BE2C (cell line): Measurements from ENCODE around the gene FIBCD1.

Experiments
- DNase-seq: peaks from one replicate; pipeline ENCODE4 v3.0.0-alpha.2; 2020
- H3K27me3 ChIP-seq: fragments of 250-450 bp; sonication (Bioruptor Pico); 2 replicates; pipeline ENCODE4 v1.5.1; 2020; ENCODE audit warnings: mild to moderate bottlenecking
- H3K36me3 ChIP-seq: fragments of 250-450 bp; sonication (Bioruptor Pico); 2 replicates; pipeline ENCODE4 v1.5.1; 2020; ENCODE audit warnings: mild to moderate bottlenecking
- H3K4me1 ChIP-seq: fragments of 250-450 bp; sonication (Bioruptor Pico); 2 replicates; pipeline ENCODE4 v1.5.1; 2020
- H3K4me3 ChIP-seq: 2 replicates; pipeline ENCODE4 v1.5.1; 2011; ENCODE audit warnings: low read depth, low read length
- H3K9me3 ChIP-seq: fragments of 250-450 bp; sonication (Bioruptor Pico); 2 replicates; pipeline ENCODE4 v1.5.1; 2020
- TF ChIP-seq, protein P1 (sequence below): IDR thresholded peaks from 2 replicates; pipeline ENCODE4 v1.5.1; 2012; ENCODE audit warnings: mild to moderate bottlenecking, low read depth, low read length

The FIBCD1 gene

DNA sequence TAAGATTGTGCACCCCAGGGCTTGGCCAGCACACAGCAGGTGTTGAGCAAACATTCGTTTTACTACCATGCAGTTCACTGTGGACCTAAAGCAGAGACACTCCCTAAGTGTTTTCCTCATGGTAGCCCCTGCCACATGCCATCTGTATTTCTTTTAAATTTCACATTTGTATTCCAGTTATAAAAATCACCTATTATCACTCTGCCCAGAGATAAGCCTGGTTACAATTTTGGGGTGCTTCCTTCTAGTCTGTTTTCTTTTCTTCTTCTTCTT, 10.9 kb upstream of the FIBCD1 start:
- Histone ChIP-seq H3K36me3 (no peaks in the 10 kb centered on the region), H3K4me3 (no peak overlapping the region), H3K9me3 (no peaks in the 10 kb centered on the region), H3K4me1 (no peaks in the 10 kb centered on the region), H3K27me3 (no peaks in the 10 kb centered on the region; the same call in 1 of the 2 replicates)
- TF ChIP-seq, protein P1, sequence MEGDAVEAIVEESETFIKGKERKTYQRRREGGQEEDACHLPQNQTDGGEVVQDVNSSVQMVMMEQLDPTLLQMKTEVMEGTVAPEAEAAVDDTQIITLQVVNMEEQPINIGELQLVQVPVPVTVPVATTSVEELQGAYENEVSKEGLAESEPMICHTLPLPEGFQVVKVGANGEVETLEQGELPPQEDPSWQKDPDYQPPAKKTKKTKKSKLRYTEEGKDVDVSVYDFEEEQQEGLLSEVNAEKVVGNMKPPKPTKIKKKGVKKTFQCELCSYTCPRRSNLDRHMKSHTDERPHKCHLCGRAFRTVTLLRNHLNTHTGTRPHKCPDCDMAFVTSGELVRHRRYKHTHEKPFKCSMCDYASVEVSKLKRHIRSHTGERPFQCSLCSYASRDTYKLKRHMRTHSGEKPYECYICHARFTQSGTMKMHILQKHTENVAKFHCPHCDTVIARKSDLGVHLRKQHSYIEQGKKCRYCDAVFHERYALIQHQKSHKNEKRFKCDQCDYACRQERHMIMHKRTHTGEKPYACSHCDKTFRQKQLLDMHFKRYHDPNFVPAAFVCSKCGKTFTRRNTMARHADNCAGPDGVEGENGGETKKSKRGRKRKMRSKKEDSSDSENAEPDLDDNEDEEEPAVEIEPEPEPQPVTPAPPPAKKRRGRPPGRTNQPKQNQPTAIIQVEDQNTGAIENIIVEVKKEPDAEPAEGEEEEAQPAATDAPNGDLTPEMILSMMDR, result no peak
- no peak for DNase-seq

DNA sequence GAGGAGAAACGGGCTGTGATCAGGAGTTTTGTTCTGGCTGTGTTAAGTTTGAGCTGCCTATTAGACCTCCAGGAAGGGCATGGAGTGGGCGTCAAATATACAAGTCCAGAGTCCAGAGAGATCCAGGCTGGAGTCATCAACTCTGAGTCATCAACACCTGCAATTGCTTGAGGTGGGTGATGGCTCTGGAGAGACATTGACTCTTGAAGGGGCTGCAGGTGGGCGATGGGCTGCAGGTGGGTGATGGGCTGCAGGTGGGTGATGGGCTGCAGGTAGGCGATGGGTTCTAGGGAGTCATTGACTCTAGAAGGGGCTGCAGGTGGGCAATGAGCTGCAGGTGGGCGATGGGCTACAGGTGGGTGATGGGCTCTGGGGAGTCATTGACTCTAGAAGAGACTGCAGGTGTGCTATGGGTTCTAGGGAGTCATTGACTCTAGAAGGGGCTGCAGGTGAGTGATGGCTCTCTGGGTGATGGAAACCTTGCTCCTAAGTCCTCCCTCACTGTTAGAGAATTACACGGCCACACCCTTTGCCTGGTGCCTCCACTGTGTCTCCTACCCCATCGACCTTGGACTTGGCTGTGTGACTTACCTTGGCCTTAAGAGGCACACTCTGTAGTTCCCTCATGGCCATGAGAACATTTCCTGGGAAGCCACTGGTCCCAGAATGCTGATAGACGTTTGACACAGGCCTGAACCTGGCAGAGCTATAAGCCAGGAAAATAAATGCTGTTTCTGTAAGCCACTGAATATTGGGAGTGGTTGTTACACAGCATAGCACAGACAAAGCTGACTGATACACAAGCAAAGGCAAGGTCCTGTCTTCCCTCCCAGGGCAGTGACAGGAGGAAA, 10.4 kb upstream of the FIBCD1 start:
- TF ChIP-seq, protein P1, result no peak
- no peak overlapping the region for H3K4me3 ChIP-seq
- no peak for DNase-seq
- H3K27me3 ChIP-seq, result no peaks in the 10 kb centered on the region; the same call in 1 of the 2 replicates
- H3K36me3 ChIP-seq, result no peaks in the 10 kb centered on the region
- no peaks in the 10 kb centered on the region for H3K4me1 ChIP-seq
- no peaks in the 10 kb centered on the region for H3K9me3 ChIP-seq

DNA sequence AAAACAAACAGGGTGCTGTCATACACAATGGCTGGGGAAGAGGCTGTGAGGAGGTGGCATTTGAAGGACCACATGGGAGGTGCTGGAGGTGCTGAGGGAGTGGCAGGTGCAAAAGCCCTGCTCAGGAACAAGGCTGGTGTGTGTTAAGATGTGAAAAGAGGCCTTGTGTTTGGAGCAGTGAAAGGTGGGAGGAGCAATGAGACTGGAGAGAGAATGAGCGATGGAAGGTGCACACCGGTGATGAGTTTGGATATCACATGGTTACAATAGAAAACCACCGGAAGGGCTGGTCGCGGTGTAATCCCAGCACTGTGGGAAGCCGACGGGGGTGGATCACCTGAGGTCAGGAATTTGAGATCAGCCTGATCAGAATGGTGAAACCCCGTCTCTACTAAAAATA, 9.2 kb upstream of the FIBCD1 start:
- TF ChIP-seq, protein P1, result no peak
- no peaks in the 10 kb centered on the region for H3K36me3 ChIP-seq
- H3K9me3 ChIP-seq, result no peaks in the 10 kb centered on the region
- no peaks in the 10 kb centered on the region for H3K4me1 ChIP-seq
- H3K4me3 ChIP-seq, result no peak overlapping the region
- H3K27me3 ChIP-seq, result peaks cover 1% of the 10 kb centered on the region
- no peak for DNase-seq

DNA sequence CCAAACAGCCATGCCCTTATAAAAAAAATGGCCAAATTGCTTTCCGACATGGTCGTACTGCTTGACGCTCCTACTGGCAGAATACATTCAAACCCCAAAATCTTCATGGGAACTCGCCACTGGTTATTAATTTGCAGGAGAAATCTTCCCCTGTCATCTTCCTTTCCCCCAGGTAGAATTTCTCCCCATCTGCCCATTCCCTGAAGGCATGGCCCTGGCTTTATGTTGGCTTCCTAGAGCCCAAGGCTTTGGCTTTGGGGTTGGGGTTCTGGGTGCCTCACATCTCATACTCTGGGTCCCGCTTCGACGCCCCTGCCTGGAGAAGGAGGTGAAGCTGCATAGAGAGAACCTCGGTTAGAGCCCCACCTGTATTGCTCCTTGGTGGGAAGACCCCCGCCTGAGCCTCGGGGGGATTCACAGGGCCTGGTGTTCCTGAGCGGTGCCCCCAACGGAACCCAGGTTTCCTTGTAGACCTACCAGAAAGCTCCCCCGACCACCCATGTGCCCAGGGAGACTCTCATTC, 8.6 kb upstream of the FIBCD1 start:
- H3K9me3 ChIP-seq, result no peaks in the 10 kb centered on the region
- TF ChIP-seq, protein P1, result no peak
- peaks cover 7% of the 10 kb centered on the region for H3K27me3 ChIP-seq

DNA sequence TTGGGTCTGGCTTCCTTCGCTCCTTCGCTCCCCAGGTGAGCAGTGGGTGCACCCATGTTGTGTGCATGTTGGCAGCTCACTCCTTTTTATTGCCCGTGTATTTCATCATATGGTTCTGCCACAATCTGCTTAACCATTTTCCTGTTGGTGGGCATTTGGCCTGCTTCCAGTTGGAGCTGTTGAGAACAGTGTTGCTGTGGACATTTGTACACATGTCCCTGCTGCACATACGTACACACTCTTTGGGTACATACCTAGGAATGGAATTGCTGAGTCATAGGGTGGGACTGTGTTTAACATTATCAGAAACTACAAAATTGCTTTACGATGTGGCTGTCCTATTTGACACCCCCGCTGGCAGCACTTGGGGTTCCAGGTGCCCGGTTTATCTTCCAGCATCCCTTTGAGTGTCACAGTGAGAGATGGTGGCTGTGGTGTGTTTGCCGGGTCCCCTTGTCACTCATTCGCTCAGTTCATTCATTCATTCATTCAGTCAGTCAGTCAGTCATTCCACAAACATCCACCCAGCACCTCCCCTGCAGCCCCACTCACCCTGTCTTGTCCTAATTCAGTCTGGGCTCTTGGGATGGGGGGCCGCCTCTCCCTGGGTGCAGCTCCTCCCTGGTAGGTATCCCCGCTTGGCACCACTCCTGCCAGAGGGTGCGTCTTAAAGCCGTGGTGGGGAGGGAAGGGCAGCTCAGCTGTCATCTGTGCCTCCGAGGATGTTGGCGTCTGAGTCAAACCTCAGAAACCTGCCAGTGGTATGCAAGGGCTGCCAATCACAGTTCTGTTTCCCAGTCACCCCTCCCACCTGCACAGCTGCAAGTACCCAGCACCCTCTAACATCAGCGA, 7.9 kb upstream of the FIBCD1 start:
- Histone ChIP-seq H3K4me1 (no peaks in the 10 kb centered on the region), H3K36me3 (no peaks in the 10 kb centered on the region), H3K4me3 (no peak overlapping the region), H3K27me3 (peaks cover 11% of the 10 kb centered on the region), H3K9me3 (no peaks in the 10 kb centered on the region)
- DNase-seq, result no peak
- TF ChIP-seq, protein P1, result no peak

More for the DNA sequence above, 8.6 kb upstream of the FIBCD1 start:
- no peak for DNase-seq
- no peaks in the 10 kb centered on the region for H3K36me3 ChIP-seq
- H3K4me1 ChIP-seq, result no peaks in the 10 kb centered on the region
- H3K4me3 ChIP-seq, result no peak overlapping the region

DNA sequence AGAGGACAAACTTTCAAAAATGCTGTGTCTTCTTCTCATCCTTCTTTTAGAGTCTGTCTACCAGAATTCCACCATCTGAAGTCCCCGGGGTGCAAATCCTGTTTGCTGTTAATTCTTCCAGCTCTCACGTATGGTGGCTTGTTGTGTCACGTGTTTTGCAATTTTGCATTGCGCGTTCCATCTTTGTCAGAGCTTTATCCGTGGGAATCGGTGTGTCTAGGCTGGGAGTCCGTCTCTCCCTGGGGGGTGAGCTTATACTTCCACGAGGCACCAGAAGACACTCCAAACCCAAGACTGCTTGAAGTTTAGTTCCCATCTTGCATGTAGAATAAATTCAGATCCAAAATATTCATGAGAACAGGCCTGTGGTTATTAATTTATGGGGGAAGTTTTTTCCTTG, 6.1 kb upstream of the FIBCD1 start:
- no peaks in the 10 kb centered on the region for H3K36me3 ChIP-seq
- H3K4me1 ChIP-seq, result no peaks in the 10 kb centered on the region
- no peak overlapping the region for H3K4me3 ChIP-seq
- H3K9me3 ChIP-seq, result no peaks in the 10 kb centered on the region
- DNase-seq, result no peak
- peaks cover 29% of the 10 kb centered on the region for H3K27me3 ChIP-seq
- TF ChIP-seq, protein P1, result no peak
